ENCODE data around the gene FCN2.

The FCN2 gene

DNA sequence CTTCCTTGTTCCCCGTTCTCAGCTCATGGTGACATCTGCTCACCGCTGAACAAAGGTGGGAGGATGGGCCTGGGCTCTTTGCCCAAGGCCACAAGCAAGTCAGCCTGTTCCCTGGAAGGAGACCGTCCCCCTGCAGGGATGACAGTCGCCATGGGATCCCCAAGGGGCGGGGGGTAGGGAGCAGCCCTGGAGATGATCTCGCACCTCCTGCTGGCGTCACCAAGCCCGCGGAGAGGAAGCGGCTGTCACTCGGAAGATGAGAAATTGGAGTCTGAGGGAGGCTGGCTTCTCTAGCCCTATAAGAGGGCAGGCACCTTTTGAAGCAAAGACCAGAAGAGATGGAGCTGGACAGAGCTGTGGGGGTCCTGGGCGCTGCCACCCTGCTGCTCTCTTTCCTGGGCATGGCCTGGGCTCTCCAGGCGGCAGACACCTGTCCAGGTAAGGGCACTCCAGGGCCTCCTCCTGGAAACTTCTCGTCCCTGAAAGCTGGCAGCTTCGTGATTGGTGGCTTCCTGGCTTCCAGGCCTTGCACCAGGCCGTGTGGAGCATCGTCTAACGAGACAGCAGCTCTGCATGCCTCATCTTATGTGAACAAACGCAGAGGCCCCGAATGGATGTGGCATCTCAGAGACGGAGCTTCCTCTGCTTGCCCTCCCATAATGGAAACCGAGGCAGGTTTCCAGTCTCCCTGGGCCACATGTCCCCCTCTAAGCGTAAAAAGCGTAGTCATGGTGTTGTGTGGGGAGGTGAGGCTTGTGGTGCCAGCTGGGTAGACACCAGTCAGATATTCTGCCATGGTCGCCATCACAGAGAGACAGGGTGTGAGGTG lies at the start of gene FCN2:
Gene FCN2 (plus strand): TSS at position 327 of the 829 bp plus-strand sequence. CDS start 12 bp downstream, at position 339.
- no peak for DNase-seq (ENCODE audit: low read depth in 2 of 2)

DNA sequence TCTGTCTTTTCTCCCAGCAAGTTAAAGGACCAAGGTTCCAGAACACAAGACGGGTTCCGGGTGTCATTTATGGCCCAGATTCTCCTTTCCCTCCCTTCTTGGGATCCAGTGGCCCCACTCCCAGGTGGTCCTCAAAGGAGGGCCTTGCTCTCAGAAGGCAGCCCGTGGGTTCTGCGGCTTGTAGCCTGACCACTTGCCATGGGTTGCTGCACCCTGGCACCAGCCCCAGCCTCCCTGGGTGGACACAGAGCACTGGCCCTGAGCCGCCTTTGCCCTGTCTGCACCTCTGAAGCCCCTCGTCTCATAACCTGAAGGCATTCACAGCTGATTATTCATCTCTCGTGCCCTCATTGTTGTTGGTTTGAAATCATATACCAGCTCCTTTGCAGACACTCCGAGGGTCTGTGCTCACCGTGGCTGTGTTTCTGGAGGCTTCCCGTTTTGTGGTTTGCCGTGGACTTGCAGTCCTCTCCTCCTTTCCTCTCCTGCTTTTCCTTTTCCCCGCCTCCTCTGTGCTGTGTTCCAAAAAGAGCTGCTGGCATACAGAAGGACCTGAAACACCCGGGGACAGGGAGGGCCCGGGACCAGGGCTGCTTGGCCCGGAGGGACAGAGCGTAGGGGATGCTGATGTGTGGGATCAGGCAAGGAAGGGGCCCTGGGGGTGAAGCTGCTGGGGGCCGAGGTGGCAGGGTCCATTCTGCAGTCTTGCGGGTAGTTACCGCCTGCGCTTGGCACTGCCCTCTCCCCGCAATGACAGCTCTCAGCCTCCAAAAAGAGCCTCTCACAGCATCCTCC lies 49.5 kb upstream of the FCN2 start:
- DNase-seq (ENCODE audit: low read depth in 2 of 2) = no peak

DNA sequence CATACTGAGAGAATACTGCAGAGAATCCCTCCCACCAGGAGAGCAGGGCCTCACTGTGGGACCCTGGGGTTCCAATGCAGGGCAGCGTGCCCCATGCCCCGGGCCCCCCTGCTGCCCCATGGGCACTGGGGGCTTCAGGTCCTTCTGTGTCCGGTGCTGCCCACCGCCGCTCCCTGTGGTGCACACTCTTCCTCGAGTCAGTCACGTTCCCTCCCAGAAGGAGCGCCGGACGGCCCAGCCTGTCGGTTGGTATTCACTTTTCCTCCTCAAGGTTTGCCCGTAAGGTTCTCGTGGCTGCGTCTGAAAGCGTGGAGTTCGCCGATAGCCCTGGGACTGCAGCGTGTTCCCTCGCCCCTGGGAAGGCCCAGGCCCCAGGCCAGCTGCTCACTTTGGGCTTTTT lies 48.1 kb upstream of the FCN2 start:
- no peak for DNase-seq (ENCODE audit: low read depth in 2 of 2)

DNA sequence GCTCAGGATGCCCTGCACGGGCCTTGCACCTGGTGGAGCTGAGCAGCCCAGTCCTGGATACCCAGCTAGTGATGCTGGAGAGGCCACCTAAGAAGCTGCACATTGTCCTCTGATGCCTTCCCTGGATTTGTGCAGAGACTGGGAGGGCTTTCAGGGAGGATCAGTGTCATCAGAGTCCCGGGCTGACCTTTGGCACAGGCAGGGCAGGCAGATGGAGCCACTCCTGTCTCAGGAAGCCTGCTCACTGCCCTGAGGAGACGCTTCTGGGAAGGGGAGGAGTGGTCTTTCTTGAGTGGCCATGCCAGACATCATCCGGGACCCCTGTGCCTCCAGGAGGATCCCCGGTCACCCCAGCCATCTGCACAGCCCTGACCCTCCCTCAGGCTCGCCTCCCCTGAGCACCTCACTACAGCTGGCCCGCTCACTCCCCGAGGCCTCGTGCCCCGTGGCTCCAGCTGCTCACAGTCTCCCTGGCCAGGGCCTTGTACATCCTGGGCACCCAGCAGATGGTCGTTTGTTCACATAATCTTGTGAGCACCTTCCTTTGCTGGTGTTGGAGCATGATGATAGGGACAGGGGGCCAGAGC lies 47.2 kb upstream of the FCN2 start:
- no peak for DNase-seq (ENCODE audit: low read depth in 2 of 2)

DNA sequence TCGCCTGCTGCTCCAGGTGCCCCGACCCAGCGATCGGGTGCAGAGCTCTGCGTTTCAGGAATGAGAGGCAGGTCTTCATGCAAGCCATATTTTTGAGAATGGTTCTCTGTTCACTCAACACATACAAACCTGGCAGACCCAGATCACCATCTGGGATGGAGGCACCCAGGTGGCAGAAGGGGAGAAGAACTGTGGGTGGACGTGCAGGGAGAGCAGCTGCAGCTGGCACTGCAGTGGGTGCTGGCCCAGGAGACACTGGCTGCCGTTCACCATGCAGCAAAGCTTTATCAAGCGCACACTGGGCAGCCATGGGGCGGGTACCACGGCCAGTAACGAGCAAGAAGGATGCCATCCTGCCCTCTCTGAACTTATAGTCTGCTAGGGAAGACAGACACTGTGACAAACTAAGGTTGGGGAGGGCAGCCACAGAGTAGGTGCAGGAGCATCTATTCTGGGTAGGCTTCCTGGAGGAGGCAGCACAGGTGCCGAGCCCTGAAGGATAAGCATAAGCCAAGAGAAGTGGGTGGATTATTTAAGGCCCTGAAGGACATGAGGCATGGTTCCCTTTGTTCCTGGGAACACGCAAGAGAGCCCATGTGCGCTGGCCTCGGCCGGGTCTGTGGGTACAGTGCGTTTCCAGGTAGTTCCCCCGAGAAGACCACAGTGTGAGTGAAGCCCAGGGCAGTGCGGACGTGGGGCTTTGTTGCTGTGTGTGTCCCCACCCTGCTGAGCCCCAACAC lies 46.2 kb upstream of the FCN2 start:
- no peak for DNase-seq (ENCODE audit: low read depth in 2 of 2)

DNA sequence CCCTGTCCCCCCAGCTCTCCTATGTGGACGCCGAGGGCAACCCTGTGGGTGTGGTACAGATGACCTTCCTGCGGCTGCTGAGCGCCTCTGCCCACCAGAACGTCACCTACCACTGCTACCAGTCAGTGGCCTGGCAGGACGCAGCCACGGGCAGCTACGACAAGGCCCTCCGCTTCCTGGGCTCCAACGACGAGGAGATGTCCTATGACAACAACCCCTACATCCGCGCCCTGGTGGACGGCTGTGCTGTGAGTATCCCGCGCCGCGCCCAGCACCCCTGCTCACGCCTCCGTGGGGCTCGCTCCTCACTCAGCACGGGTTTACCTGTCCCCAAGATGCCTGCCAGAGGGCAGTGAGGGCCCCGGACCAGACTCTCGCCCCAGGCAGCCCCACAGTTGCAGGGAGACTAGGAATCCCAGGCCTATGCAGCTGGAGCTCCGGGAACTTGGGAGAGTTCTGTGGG lies 45.6 kb upstream of the FCN2 start:
- DNase-seq (ENCODE audit: low read depth in 2 of 2) = no peak

DNA sequence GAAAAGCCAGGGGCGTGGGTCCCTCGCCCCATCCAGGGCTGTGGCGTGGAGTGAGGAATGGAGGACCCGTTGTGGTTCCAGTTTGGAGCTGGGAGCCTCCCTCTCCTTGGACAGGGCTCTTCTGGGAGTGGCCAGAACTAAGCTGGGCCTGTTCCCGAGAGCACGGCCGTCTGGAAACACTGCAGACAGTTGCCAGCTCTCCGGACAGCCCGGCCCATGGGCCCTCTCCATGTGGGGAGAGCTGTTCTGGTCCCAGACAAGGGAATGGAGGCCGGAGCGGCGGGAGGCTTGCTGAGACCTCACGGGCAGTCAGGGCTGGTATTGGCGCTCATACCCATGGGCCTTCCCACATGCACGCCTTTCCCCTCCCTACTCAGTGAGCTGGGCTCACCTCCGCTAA lies 45.2 kb upstream of the FCN2 start:
- no peak for DNase-seq (ENCODE audit: low read depth in 2 of 2)

DNA sequence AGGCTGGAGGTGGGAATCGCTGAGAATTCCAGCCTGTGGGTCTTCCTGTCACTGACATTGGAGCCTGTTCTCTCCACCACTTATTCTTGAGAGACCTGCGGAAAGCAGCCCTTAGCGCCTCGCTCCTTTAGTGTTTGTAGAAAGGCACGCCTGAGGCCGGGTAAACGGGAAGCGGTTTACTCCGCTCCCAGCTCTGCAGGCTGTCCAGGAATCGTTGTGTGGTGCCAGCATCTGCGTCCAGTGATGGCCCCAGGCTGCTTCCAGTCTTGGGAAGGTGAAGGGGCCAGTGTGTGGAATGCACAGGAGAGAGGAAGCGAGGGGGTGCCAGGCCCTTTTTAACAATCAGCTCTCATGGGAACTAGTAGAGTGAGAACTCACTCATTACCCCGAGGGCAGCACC lies 44.6 kb upstream of the FCN2 start:
- DNase-seq (ENCODE audit: low read depth in 2 of 2) = no peak

DNA sequence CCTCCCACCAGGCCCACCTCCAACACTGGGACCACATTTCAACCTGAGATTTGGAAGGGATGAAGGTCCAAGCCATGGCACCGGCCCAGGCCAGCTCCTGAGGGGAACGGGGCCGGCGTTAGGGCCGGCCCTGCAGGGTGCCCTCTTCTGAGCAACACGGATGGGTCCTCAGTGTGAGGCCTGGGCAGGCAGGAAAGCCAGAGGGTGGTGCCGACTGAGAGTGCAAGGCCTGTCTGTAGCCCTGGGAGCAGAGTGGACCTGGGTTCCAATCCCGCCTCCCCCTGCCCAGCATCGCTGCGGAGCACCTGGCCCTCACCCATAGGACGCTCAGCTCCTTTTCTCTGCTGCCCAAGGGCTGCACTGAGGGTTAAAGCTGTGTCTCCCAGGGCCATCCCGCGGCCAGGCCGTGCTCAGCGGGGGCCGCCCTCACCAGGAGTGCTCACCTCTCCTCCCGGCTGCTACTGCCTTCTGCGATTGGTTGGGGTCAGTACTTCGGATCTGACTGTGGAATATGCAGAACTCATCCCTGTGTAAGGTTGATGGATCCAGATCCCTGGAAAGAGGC lies 44.1 kb upstream of the FCN2 start:
- no peak for DNase-seq (ENCODE audit: low read depth in 2 of 2)

DNA sequence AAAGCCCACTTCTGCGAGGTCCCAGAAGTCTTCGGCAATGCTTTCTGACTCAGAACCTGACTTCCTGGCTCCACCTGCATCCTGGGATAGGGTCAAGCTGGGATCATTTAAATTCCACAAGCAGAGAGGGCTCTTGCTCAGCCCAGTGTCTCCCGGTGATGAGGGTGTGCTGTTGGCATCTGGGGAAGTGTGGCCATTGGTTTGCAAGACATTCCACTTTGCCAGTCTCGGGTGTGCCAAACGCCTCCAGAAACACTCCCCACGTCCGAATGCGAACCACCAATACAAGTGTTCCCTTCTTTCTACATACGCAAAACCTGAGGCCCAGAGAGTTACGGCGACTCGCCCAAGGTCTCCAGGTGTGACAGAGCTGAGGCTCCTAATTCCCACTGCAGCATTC lies 43.1 kb upstream of the FCN2 start:
- no peak for DNase-seq (ENCODE audit: low read depth in 2 of 2)

DNA sequence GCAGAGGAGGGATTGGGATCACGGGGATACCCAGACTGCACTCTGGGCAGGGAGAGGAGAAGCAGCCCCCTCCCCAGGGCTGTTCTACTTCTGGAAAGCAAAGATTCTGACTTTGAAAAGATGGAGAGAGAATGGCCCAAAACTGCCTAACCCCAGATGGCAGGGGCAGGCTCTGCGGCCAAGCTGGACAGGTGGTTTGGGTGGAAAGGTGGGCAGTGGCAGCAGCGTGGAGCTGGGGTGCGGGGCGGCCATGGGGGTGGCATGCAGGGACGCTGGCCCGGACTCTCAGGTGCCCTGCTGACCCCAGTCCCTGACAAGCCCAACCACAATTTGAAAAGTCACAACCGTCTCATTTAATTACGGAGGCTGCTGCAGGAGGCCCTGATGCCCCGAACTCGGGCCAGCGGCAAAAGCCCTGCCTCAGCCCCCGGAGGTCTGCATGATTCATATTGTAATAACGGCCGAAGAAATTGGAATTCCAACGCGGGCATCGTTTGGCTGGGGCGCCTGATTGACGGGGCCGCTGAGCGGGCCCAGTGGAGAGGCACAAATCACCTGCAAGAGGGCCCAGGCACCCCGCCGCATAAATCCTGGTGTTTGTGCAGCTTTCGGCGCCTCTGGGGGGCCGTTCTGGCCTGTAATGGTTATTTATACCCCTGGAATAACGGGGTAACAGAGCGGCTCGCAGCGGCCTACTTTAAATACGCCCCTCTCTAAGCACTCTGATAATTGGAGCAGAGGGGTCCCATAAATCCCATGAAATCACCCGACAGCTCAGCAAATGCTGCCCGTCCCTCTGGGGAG lies 41.8 kb upstream of the FCN2 start:
- DNase-seq (ENCODE audit: low read depth in 2 of 2) = no peak

DNA sequence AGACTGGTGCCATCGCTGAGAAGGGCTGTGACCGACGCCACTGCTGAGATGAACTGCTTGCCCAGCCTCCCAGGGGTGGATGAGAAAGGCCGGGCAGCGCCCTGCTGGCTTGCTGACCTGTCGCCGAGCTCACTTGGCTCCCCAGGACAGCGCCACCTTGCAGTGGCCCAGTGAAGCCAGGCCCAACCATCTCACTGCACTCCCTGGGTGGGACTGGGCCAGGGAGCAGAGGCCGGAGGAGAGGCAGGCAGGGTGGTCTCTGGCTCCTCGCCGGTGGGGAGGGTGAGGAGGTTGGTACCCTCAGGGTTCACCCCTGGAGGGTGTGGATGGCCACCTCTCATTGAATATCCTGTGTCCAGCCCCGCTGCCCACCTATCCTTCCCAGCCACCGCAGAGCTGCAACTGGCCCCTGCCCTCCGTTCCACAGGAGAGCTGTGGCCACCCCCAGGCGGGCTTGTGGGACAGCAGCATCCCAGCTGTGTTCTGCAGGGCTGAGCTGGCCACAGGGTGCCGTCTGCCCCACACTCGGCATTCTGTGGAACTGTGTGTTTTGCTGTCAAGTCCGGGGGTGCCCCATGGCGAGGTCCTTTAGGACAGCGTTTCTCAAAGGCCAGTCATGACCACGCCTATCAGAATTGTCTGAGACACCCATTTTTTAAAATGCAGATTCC lies 41.0 kb upstream of the FCN2 start:
- DNase-seq (ENCODE audit: low read depth in 2 of 2) = no peak

DNA sequence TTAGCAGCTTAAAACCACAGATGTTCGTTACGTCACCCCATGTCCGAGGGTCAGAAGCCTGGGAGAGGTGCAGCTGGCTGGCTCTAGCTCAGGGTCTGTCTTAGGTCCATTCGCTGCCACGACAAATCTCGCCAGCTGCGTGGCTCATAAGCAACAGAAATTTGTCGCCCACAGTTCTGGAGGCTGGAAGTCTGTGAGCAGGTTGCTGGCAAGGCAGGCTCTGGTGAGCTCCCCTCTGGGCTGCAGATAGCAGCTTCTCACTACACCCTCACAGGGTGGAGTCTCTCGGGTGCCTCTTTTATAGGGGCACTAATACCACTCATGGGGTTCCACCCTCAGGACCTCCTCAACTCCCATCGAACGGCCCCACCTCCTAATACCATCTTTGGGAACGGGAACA lies 40.1 kb upstream of the FCN2 start:
- DNase-seq (ENCODE audit: low read depth in 2 of 2) = no peak

DNA sequence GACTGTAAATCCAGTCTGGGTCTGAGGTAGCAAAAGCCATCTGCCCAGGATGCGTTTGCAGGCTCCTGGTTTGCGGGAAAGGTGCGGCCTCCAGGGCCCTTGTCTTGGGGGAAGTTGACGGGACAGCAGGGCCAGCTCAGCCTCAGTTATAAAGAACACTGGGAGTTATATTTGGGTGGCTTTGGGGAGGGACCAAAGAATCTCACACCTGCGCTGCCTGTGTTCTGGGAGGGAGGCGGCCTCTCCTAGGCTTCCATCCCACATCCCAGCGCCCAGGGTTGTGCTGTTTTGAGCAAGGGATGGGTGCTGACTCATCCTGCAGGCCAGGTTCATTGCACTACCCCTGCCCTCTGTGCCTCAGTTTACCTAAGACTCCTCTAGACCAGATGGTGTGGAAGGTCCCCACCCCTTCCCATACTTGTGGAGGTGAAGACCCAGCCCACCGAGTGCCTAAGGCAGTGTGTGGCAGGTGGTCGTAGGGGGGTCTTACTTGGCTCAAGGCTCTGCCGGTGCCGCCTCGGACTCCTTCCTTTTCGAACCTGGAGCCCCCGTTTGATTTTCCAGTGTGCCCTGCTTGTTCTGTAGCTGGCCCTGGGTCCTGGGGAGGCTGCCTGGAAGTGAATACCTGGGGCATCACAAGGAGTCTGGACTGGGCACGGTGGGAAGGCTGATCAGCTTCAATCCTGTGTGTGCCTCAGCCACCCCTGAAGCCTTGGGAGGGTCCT lies 39.3 kb upstream of the FCN2 start:
- no peak for DNase-seq (ENCODE audit: low read depth in 2 of 2)

DNA sequence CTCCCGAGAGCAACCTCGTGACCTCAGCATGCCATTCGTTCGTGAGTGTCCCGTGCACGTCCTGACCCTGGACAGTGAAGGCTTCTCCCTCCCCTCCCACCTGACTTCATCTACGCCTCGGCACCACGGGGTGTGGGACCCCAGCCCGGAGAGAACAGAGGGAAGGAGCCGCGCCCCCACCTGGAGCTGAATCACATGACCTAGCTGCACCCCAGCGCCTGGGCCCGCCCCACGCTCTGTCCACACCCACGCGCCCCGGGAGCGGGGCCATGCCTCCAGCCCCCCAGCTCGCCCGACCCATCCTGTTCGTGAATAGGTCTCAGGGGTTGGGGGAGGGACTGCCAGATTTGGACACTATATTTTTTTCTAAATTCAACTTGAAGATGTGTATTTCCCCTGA lies 38.3 kb upstream of the FCN2 start:
- DNase-seq (ENCODE audit: low read depth in 2 of 2) = no peak

DNA sequence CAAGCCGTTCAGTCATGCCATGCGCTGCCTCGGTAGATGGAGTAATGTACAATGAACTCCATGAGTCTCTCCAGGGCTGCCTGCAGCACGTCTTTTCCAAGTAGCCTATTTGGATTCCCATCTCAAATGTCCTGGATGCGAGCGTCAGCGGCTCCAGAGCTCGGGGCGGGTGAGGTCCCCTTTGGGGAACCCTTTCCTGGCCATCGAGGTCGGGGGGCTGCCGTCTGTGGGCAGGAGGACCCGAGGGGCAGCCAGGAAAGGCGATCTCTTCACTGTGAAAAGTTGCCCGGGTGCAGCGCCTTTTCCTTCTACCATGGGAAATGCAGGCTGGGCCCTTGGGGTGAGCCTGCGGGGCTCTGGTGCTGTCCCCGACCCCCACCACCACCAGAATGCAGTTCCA lies 36.9 kb upstream of the FCN2 start:
- DNase-seq (ENCODE audit: low read depth in 2 of 2) = no peak

DNA sequence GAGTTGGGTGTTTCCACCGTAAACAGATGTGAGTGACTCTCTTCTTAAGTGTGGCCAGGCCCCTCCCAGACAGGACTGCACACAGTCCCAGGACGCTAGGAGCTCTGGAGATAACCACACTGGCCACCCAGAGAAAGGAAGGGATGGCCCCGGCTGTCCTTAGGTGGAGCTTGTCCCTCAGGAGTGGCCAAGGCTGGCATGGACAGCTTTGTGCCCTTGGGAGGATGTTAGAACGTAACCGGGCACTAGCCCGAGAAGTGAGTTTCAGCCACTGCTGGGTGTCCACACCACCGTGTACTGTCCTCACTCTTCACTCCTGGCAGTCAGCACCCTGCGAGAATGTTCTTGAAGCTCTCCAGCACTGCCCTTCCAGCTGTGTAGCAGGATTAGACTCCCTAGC lies 35.8 kb upstream of the FCN2 start:
- DNase-seq (ENCODE audit: low read depth in 2 of 2) = no peak

DNA sequence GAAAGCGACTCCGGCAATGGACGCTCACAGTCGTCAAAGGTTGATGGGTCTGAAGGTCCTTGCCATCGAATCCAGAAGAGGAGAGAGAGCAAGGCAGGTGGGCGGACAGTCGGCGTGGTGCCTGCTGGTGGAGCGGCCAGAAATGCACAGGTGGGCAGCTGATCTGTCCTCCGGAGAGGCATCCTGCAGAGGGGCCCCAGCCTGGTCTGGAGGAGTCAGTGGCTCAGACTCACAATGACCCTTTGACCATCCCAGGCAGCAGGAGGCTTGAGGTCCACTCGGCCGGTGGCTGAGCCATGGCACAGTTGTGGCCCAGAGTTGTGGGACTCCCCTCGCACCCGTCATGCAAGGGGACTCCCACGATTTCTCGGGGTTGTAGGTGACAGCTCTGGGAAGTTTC lies 34.4 kb upstream of the FCN2 start:
- no peak for DNase-seq (ENCODE audit: low read depth in 2 of 2)

DNA sequence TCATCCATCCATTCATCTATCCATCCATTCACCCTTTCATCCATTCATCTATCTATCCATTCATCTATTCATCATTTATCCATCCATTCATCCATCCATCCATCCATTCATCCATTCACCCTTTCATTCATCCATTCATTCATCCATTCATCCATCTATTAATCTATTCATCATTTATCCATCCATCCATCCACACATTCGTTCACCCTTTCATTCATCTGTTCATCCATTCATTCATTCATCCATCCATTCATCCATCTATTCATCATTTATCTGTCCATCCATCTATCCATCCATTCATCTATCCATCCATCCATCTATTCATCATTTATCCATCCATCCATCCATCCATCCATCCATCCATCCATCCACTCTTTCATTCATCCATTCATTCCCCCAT lies 33.9 kb upstream of the FCN2 start:
- no peak for DNase-seq (ENCODE audit: low read depth in 2 of 2)

DNA sequence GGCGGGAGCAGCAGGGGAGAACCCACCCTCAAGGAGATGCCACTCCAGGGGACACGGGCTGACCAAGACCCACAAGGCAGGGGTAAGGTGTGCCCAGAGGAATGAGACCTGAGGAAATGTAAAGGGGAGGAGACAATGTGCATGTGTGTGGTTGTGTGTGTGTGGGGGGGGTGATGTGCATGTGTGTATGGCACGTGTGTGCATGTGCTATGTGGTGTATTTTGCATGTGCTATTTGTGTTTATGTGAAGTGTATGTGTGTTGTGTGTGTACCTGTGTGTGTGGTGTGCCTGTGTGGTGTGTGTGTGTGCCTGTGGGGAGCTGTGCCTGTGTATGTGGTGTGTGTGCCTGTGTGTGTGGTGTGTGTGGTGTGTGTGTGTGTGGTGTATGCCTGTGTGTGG lies 33.5 kb upstream of the FCN2 start:
- DNase-seq (ENCODE audit: low read depth in 2 of 2) = no peak

Measured in stimulated activated CD4-positive, alpha-beta T cell treated with anti-CD3 and anti-CD28 coated beads, Interleukin-15, amount 100 ng/mL, for 48 hours (primary cell).